ENCODE data around the gene FRMD4B.

- TF ChIP-seq CTCF (IDR thresholded peaks at IDR 0.05), result no peak
- no peak for TF ChIP-seq EZH2 (IDR thresholded peaks at IDR 0.05)
- TF ChIP-seq EZH2phosphoT487 (IDR thresholded peaks at IDR 0.05), result no peak
Measured at GRCh38 chr3:69174445-69174844, 211.4 kb downstream of the FRMD4B start.

All from neural progenitor cell (in vitro differentiated cells).